GM19468 (cell line): Measurements from ENCODE around the gene PITX3.

ENCODE experiments used
- ATAC-seq: cut with Tn5 transposase; IDR thresholded peaks from one replicate; pipeline ENCODE4 v1.9.1; 2021; ENCODE audit warnings: mild to moderate bottlenecking, moderate library complexity, moderate number of reproducible peaks; ENCODE audit not compliant: unreplicated experiment; ENCODE audit errors: extremely low read depth

The PITX3 gene

GRCh38 chr10:102188298-102188940 lies 52.9 kb downstream of the PITX3 start:
- no peak for ATAC-seq

- no peak for ATAC-seq
Observed at GRCh38 chr10:102185811-102186527, 55.3 kb downstream of the PITX3 start.

GRCh38 chr10:102185272-102185671 lies 56.0 kb downstream of the PITX3 start:
- ATAC-seq, result no peak

GRCh38 chr10:102184606-102185005 lies 56.7 kb downstream of the PITX3 start:
- ATAC-seq, result no peak
